ENCODE results near the gene YTHDF1.

- TF ChIP-seq, protein P1, sequence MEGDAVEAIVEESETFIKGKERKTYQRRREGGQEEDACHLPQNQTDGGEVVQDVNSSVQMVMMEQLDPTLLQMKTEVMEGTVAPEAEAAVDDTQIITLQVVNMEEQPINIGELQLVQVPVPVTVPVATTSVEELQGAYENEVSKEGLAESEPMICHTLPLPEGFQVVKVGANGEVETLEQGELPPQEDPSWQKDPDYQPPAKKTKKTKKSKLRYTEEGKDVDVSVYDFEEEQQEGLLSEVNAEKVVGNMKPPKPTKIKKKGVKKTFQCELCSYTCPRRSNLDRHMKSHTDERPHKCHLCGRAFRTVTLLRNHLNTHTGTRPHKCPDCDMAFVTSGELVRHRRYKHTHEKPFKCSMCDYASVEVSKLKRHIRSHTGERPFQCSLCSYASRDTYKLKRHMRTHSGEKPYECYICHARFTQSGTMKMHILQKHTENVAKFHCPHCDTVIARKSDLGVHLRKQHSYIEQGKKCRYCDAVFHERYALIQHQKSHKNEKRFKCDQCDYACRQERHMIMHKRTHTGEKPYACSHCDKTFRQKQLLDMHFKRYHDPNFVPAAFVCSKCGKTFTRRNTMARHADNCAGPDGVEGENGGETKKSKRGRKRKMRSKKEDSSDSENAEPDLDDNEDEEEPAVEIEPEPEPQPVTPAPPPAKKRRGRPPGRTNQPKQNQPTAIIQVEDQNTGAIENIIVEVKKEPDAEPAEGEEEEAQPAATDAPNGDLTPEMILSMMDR (IDR thresholded peaks at IDR 0.05; ENCODE audit: control extremely low read depth in 1 of 3, insufficient read depth in 1 of 3, low read depth in 1 of 3, low read length in 3 of 3) = no peak
- TF ChIP-seq EP300 (IDR thresholded peaks at IDR 0.05; ENCODE audit: borderline replicate concordance in 1 of 2, low read depth in 2 of 2, low read length in 2 of 2) = no peak
- no peak for TF ChIP-seq RAD21 (IDR thresholded peaks at IDR 0.05 in 1 of 2, conservative IDR thresholded peaks at IDR 0.05 in 1 of 2; ENCODE audit: low read depth in 2 of 2, low read length in 2 of 2)
- no peak for TF ChIP-seq POLR2A (IDR thresholded peaks at IDR 0.05; ENCODE audit: control extremely low read depth in 1 of 2, low read depth in 2 of 2, low read length in 2 of 2)
- TF ChIP-seq KDM1A (IDR thresholded peaks at IDR 0.05; ENCODE audit: borderline replicate concordance, low read length) = no peak
- TF ChIP-seq TEAD4 (IDR thresholded peaks at IDR 0.05; ENCODE audit: low read depth, low read length) = no peak
- TF ChIP-seq GTF2F1 (IDR thresholded peaks at IDR 0.05; ENCODE audit: borderline replicate concordance, low read depth, low read length) = no peak
- TF ChIP-seq EZH2 (IDR thresholded peaks at IDR 0.05; ENCODE audit: low read depth, low read length, severe bottlenecking) = no peak
- TF ChIP-seq, protein P2, sequence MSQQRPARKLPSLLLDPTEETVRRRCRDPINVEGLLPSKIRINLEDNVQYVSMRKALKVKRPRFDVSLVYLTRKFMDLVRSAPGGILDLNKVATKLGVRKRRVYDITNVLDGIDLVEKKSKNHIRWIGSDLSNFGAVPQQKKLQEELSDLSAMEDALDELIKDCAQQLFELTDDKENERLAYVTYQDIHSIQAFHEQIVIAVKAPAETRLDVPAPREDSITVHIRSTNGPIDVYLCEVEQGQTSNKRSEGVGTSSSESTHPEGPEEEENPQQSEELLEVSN (IDR thresholded peaks at IDR 0.05) = no peak
- TF ChIP-seq SP2 (IDR thresholded peaks at IDR 0.05; ENCODE audit: low read length) = no peak
Measured at GRCh38 chr20:63182425-63182824, 33.5 kb downstream of the YTHDF1 start.

All from H1 (cell line).